SU-DHL-6 (cell line): ENCODE results near the gene KLHL17.

Experiments
- CTCF ChIP-seq: fragments of 200-600 bp; sonication (generic); IDR thresholded peaks from one replicate; pipeline ENCODE4 v1.5.1; 2017; ENCODE audit warnings: antibody characterized with exemption, mild to moderate bottlenecking, low read length, moderate library complexity; ENCODE audit not compliant: insufficient read depth, poor library complexity, severe bottlenecking
- EZH2phosphoT487 ChIP-seq: fragments of 200-600 bp; sonication (generic), shearing (Covaris generic); conservative IDR thresholded peaks from 2 replicates; pipeline ENCODE4 v1.6.1; 2018; ENCODE audit warnings: mild to moderate bottlenecking, antibody characterized with exemption, low read length, moderate library complexity, mixed read lengths

DNA sequence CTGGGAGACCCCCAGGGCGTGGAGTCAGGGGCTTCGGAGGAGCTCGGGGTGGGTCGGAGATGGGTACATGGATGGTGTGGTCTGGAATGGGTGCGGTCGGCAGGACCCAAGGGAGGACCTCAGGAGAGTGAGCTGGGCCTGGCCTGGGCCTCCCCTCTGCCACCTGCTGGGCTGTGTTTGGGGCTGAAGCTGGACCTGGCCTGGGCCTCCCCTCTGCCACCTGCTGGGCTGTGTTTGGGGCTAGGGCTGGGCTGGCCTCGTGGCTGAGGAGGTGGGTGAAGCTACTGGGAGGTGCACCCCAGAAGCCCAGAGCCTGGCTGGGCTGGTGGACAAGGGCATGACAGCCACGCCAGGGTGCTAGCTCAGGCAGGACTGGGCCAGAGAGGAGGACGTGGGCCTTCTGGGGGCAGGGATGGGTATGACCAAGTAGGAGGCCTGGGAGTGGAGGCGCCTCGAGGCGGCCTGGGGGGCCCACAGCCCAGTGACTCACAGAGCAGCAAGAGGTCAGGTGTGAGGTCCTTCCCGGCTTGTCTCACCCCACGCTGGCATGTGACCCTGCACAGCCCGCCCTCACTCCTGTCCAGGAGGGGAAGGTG lies 22.2 kb upstream of the KLHL17 start:
- no peak for TF ChIP-seq CTCF
- TF ChIP-seq EZH2phosphoT487: no peak
